ENCODE results near the gene NUFIP2. TPM values are rescaled to one million over a fixed set of nuclear protein-coding genes. Genes with fewer than 3 reads are reported as not detected.
A peak's percentile ranks its signal among the peaks of the same experiment; 100 is the strongest.

The NUFIP2 gene
- total RNA-seq, 1 donor from 2014 or later, result 28.1 TPM

GRCh38 chr17:29219378-29220047, 74.4 kb downstream of the NUFIP2 start:
- peak; percentile 97 for TF ChIP-seq CTCF (conservative IDR thresholded peaks at IDR 0.05; ENCODE audit: low read depth, low read length)
- no peak overlapping the region for H3K4me3 ChIP-seq (ENCODE audit: low read depth, low read length)
- no peak for DNase-seq (ENCODE audit: low read depth)

GRCh38 chr17:29216856-29217255, 77.1 kb downstream of the NUFIP2 start:
- no peak for DNase-seq (ENCODE audit: low read depth)
- no peak for TF ChIP-seq CTCF (conservative IDR thresholded peaks at IDR 0.05; ENCODE audit: low read depth, low read length)
- H3K4me3 ChIP-seq (ENCODE audit: low read depth, low read length), result no peak overlapping the region

- no peak overlapping the region for H3K4me3 ChIP-seq (ENCODE audit: low read depth, low read length)
- no peak for DNase-seq (ENCODE audit: low read depth)
- no peak for TF ChIP-seq CTCF (conservative IDR thresholded peaks at IDR 0.05; ENCODE audit: low read depth, low read length)
Observed at GRCh38 chr17:29216181-29216580, 77.8 kb downstream of the NUFIP2 start.

GRCh38 chr17:29215717-29216116, 78.2 kb downstream of the NUFIP2 start:
- no peak for TF ChIP-seq CTCF (conservative IDR thresholded peaks at IDR 0.05; ENCODE audit: low read depth, low read length)
- peak; percentile 20 for DNase-seq (ENCODE audit: low read depth)
- no peak overlapping the region for H3K4me3 ChIP-seq (ENCODE audit: low read depth, low read length)

GRCh38 chr17:29215174-29215573, 78.8 kb downstream of the NUFIP2 start:
- TF ChIP-seq CTCF (conservative IDR thresholded peaks at IDR 0.05; ENCODE audit: low read depth, low read length), result no peak

GRCh38 chr17:29214215-29215146, 79.5 kb downstream of the NUFIP2 start:
- H3K4me3 ChIP-seq (ENCODE audit: low read depth, low read length), result no peak overlapping the region
- no peak for DNase-seq (ENCODE audit: low read depth)
- TF ChIP-seq CTCF (conservative IDR thresholded peaks at IDR 0.05; ENCODE audit: low read depth, low read length), result no peak

More at GRCh38 chr17:29215174-29215573, 78.8 kb downstream of the NUFIP2 start:
- H3K4me3 ChIP-seq (ENCODE audit: low read depth, low read length), result no peak overlapping the region
- no peak for DNase-seq (ENCODE audit: low read depth)
